GM12864 (cell line): ENCODE measurements around the gene MCCC2.

ENCODE experiments used
- DNase-seq: peaks from one replicate; pipeline ENCODE4 v3.0.0-alpha.2; 2011; ENCODE audit warnings: low read depth
- H3K4me3 ChIP-seq: 2 replicates; pipeline ENCODE4 v1.5.1; 2011; ENCODE audit warnings: mild to moderate bottlenecking, low read depth, low read length, control low read depth
- CTCF ChIP-seq: IDR thresholded peaks from 2 replicates; pipeline ENCODE4 v1.5.1; 2011; ENCODE audit warnings: low read depth, mild to moderate bottlenecking, moderate library complexity, low read length, control low read depth, inconsistent platforms; ENCODE audit errors: missing control alignments

The MCCC2 gene

DNA sequence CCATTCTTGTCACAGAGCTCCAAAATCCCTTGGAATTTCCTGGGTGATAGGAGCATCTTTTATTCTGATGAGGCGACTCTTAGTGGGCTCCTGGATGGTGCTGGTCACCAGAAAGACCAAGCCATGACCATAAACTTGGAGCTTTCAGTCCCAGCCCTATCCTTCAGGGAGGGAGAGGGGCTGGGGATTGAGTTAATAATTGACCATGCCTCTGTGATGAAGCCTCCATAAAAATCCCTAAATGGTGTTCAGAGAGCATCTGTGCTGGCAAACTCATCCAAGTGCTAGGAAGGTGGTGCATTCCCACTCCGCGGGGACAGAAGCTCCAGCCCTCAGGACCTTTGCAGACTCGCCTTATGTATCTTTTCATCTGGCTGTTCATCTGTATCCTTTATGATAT, 28.7 kb downstream of the MCCC2 start:
- no peak overlapping the region for H3K4me3 ChIP-seq
- DNase-seq, result no peak
- TF ChIP-seq CTCF, result no peak

DNA sequence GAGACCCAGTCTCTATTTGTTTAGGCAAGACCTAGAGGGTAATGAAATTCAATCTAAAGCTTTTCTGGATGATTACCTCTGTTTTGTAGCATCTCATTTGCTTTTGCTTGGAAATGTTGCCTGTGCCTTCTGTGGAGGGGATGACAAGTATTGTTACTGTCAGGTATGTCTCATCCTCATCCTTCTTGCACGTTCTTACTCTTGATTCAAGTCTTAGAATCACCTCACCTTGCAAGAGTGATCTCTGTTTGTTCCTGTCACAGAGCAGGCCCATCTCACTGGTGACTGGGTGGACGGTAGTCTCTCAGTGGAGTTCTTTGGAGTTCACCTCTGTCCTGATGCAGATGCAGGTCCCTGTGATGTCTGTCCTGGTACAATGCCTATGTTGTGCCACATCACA, 33.5 kb downstream of the MCCC2 start:
- no peak overlapping the region for H3K4me3 ChIP-seq
- no peak for TF ChIP-seq CTCF
- no peak for DNase-seq

GRCh38 chr5:71621268-71621667, 34.1 kb downstream of the MCCC2 start:
- no peak for DNase-seq
- H3K4me3 ChIP-seq, result no peak overlapping the region
- TF ChIP-seq CTCF, result no peak

DNA sequence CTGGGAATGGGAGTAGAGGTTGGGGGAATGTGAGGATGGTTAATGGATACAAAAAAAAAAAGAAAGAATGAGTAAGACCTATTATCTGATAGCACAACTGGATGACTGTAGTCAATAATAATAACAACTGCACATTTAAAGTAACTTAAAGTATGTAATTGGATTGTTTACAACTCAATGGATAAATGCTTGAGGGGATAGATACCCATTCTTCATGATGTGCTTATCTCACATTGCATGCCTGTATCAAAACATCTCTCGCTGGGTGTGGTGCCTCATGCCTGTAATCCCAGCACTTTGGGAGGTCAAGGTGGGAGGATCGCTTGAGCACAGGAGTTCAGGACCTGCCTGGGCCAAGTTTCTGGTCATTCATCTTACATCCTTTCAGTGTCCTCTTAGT, 34.6 kb downstream of the MCCC2 start:
- DNase-seq, result no peak
- no peak overlapping the region for H3K4me3 ChIP-seq
- no peak for TF ChIP-seq CTCF

DNA sequence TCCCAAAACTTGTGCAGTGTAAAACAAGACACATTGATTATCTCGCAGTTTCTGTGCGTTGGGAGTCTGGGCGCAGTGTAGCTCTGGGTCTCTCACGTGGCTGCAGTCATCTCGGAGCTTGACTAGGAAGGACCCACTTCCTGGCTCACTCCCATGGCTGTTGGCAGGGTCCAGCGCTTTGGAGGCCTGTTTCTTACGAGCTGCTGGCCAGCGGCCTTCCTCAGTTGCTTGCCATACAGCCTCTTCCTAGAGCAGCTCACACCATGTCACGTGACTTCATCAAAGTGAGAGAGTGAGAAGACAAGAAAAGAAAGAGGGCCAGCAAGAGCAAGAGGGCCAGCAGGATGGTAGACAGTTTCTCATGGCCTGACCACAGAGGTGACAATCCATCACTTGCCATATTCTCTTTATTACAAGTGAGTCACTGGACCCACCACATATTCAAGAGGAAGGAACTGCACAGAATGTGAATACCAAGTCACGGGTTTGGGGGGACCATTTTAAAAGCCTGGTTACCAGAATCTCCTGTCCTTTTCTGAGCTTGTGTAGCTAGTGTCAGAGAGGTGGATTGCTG, 36.2 kb downstream of the MCCC2 start:
- DNase-seq, result no peak
- no peak for TF ChIP-seq CTCF

DNA sequence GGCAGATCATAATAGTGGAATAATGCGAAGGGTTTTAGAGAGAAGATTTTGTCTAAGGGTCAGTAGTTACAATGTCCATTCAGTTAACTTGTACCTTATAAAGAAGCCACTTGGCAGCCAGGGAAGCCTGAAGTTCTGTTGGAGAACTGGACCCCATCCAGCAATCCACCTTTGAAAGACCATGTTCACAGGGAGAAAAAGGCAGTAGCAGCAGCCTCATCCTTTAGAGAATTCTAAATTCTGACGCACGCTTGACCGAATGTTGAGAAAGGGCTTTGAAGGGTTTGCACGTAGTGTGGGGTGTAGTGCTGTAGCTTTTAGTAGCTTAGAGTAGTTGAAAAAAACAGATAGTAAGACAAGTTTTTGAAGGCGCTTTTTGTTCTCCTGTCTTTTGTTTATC, 42.8 kb downstream of the MCCC2 start:
- H3K4me3 ChIP-seq, result no peak overlapping the region
- TF ChIP-seq CTCF, result no peak
- DNase-seq, result no peak

More for the DNA sequence above, 36.2 kb downstream of the MCCC2 start:
- H3K4me3 ChIP-seq, result no peak overlapping the region

DNA sequence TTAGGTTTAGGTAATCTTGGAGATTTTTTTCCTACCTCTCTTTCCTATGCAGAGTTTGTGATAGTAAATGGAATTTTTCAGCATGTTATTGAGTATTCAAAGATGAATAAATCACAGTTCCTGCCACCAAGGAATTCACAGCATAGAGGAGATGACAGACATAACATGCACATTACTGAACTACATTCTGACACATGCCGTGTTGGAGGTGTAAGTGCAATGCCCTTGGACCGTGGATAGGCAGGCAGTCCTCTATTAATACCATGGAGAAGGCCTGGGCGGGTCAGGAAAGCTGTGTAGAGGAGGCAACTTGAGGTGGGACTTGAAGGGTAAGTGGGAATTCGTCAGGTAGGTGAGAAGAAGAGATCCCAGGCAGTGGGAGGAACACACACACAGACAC, 43.9 kb downstream of the MCCC2 start:
- H3K4me3 ChIP-seq, result no peak overlapping the region
- no peak for TF ChIP-seq CTCF
- DNase-seq, result no peak
